Stimulated activated CD4-positive, alpha-beta T cell treated with anti-CD3 and anti-CD28 coated beads, Interleukin-4, amount 100 ng/mL, for 48 hours (primary cell): Measurements from ENCODE around the gene F11R.
"Not testable (repeated sequence)": the region's sequence is repeated elsewhere in the genome, so short reads cannot be mapped to it uniquely, and the experiment has no call there.

ENCODE experiments used
- DNase-seq, 2 donors: peaks; one replicate each; pipeline ENCODE4 v3.0.0-alpha.2; 2020; ENCODE audit warnings: low read depth in 2 of 2

The F11R gene

GRCh38 chr1:161044535-161044907, 23.6 kb upstream of the F11R start:
- no peak for DNase-seq

- no peak for DNase-seq
Observed at GRCh38 chr1:161039546-161039945, 18.6 kb upstream of the F11R start.

- no peak for DNase-seq
Observed at GRCh38 chr1:161039154-161039545, 18.2 kb upstream of the F11R start.

- peak; percentile 75 to 83 for DNase-seq
Observed at GRCh38 chr1:161038523-161039153, 17.7 kb upstream of the F11R start, which contains the start of gene TSTD1. Gene TSTD1, minus strand, starts transcription at chr1:161038964. Its CDS starts 75 bp downstream, at chr1:161038889.

GRCh38 chr1:161037661-161038522, 16.9 kb upstream of the F11R start:
- no peak for DNase-seq

GRCh38 chr1:161033751-161034150, 12.8 kb upstream of the F11R start:
- DNase-seq: no peak

- DNase-seq: no peak
Observed at GRCh38 chr1:161032409-161032808, 11.5 kb upstream of the F11R start.

GRCh38 chr1:161031874-161032273, 10.9 kb upstream of the F11R start:
- no peak for DNase-seq

- not testable (repeated sequence) for DNase-seq
Observed at GRCh38 chr1:161029466-161029865, 8.5 kb upstream of the F11R start.

GRCh38 chr1:161026954-161027353, 6.0 kb upstream of the F11R start:
- not testable (repeated sequence) for DNase-seq

- DNase-seq: not testable (repeated sequence)
Observed at GRCh38 chr1:161022432-161022831, 1.5 kb upstream of the F11R start.

GRCh38 chr1:161021970-161022353, 1.0 kb upstream of the F11R start:
- no peak for DNase-seq

GRCh38 chr1:161021165-161021969, 415 bp upstream of the F11R start:
- DNase-seq: peak; percentile 75 to 80

- DNase-seq: no peak
Observed at GRCh38 chr1:161019751-161020495, 1.0 kb downstream of the F11R start.

GRCh38 chr1:161019111-161019660, 1.8 kb downstream of the F11R start:
- DNase-seq: not testable (repeated sequence)

- no peak for DNase-seq
Observed at GRCh38 chr1:161018631-161018930, 2.4 kb downstream of the F11R start.

- DNase-seq: no peak
Observed at GRCh38 chr1:161017756-161018630, 3.0 kb downstream of the F11R start.

GRCh38 chr1:161017181-161017580, 3.8 kb downstream of the F11R start:
- not testable (repeated sequence) for DNase-seq

GRCh38 chr1:161016683-161017082, 4.3 kb downstream of the F11R start:
- not testable (repeated sequence) for DNase-seq

GRCh38 chr1:161013488-161014230, 7.3 kb downstream of the F11R start:
- peak; percentile 46 to 55 for DNase-seq
